Measurements from ENCODE around the gene MTHFD1. TPM values are rescaled to one million over a fixed set of nuclear protein-coding genes. Genes with fewer than 3 reads are reported as not detected.
A peak's percentile ranks its signal among the peaks of the same experiment; 100 is the strongest.

MTHFD1 gene
- total and polyA plus RNA-seq, 9 of the 15 experiments (the other 6 are each of a cell fraction or from before 2014, with no cell fraction given) = 66.7 to 158 (median 90.9) TPM

- TF ChIP-seq ZBTB49 (CRISPR knock-in tag; IDR thresholded peaks at IDR 0.05; ENCODE audit: borderline replicate concordance) (no peak), POLR2B (IDR thresholded peaks at IDR 0.05; ENCODE audit: low read depth, partially characterized antibody) (peak; percentile 77), ZNF184 (CRISPR knock-in tag; IDR thresholded peaks at IDR 0.05) (no peak), BRCA1 (IDR thresholded peaks at IDR 0.05) (no peak), BRCA1 (CRISPR knock-in tag; IDR thresholded peaks at IDR 0.05) (no peak), SMARCA5 (IDR thresholded peaks at IDR 0.05) (no peak), HNRNPK (IDR thresholded peaks at IDR 0.05; ENCODE audit: low read depth, low read length, poor library complexity, severe bottlenecking) (no peak), NR4A1 (CRISPR knock-in tag; IDR thresholded peaks at IDR 0.05) (no peak), NR4A1 (tag; IDR thresholded peaks at IDR 0.05) (no peak), ZNF76 (CRISPR knock-in tag; IDR thresholded peaks at IDR 0.05; ENCODE audit: borderline replicate concordance) (no peak), NFATC3 (IDR thresholded peaks at IDR 0.05) (no peak), ZNF133 (CRISPR knock-in tag; IDR thresholded peaks at IDR 0.05) (no peak), CHD4 (IDR thresholded peaks at IDR 0.05; ENCODE audit: insufficient read depth, insufficient replicate concordance, low read depth, low read length, poor library complexity, severe bottlenecking) (no peak)
- TF ChIP-seq, protein P1, sequence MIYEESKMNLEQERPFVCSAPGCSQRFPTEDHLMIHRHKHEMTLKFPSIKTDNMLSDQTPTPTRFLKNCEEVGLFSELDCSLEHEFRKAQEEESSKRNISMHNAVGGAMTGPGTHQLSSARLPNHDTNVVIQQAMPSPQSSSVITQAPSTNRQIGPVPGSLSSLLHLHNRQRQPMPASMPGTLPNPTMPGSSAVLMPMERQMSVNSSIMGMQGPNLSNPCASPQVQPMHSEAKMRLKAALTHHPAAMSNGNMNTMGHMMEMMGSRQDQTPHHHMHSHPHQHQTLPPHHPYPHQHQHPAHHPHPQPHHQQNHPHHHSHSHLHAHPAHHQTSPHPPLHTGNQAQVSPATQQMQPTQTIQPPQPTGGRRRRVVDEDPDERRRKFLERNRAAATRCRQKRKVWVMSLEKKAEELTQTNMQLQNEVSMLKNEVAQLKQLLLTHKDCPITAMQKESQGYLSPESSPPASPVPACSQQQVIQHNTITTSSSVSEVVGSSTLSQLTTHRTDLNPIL (CRISPR knock-in tag; IDR thresholded peaks at IDR 0.05) = no peak
- TF ChIP-seq, protein P2, sequence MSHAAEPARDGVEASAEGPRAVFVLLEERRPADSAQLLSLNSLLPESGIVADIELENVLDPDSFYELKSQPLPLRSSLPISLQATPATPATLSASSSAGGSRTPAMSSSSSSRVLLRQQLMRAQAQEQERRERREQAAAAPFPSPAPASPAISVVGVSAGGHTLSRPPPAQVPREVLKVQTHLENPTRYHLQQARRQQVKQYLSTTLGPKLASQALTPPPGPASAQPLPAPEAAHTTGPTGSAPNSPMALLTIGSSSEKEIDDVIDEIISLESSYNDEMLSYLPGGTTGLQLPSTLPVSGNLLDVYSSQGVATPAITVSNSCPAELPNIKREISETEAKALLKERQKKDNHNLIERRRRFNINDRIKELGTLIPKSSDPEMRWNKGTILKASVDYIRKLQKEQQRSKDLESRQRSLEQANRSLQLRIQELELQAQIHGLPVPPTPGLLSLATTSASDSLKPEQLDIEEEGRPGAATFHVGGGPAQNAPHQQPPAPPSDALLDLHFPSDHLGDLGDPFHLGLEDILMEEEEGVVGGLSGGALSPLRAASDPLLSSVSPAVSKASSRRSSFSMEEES (CRISPR knock-in tag; IDR thresholded peaks at IDR 0.05) = no peak
Observed at GRCh38 chr14:64387782-64388532, at the start of gene MTHFD1 (continued).
